ENCODE results near the gene CLCF1.

GRCh38 chr11:67418476-67419281 is 45.3 kb upstream of the CLCF1 start:
- TF ChIP-seq, protein P1, sequence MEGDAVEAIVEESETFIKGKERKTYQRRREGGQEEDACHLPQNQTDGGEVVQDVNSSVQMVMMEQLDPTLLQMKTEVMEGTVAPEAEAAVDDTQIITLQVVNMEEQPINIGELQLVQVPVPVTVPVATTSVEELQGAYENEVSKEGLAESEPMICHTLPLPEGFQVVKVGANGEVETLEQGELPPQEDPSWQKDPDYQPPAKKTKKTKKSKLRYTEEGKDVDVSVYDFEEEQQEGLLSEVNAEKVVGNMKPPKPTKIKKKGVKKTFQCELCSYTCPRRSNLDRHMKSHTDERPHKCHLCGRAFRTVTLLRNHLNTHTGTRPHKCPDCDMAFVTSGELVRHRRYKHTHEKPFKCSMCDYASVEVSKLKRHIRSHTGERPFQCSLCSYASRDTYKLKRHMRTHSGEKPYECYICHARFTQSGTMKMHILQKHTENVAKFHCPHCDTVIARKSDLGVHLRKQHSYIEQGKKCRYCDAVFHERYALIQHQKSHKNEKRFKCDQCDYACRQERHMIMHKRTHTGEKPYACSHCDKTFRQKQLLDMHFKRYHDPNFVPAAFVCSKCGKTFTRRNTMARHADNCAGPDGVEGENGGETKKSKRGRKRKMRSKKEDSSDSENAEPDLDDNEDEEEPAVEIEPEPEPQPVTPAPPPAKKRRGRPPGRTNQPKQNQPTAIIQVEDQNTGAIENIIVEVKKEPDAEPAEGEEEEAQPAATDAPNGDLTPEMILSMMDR (IDR thresholded peaks at IDR 0.05), result no peak
- TF ChIP-seq EP300 (IDR thresholded peaks at IDR 0.05) (no peak), POLR2A (IDR thresholded peaks at IDR 0.05) (no peak), POLR2AphosphoS5 (IDR thresholded peaks at IDR 0.05) (no peak)

Measured in upper lobe of left lung (tissue), 4 donors.